HG02678 (cell line): Measurements from ENCODE around the gene THAP7.

Experiments used
- ATAC-seq: cut with Tn5 transposase; IDR thresholded peaks from one replicate; pipeline ENCODE4 v1.9.1; 2021; ENCODE audit warnings: mild to moderate bottlenecking, moderate library complexity; ENCODE audit not compliant: unreplicated experiment

Gene THAP7

DNA sequence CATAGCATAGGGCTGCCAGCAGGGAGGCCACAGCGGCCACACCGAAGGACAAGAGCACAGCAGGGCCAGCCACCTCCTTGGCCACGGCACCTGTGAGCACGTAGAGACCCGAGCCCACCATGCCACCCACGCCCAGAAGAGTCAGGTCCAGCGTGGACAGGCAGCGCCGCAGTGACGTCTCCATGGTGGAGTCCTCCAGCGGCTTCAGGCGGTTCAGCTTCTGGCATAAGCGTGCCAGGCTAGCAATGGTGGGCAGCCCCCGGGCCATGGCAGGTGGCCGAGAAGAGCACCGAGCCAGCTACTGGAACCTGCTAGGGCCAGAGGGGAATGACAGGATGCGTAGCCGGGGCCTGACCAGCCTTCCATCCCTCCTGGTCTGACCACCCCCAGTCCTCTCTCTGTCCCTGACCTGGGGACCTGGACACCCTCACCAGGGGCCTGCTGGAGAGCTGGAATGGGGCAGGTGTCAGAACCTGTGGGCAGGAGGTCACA, 29.7 kb upstream of the THAP7 start:
- no peak for ATAC-seq

DNA sequence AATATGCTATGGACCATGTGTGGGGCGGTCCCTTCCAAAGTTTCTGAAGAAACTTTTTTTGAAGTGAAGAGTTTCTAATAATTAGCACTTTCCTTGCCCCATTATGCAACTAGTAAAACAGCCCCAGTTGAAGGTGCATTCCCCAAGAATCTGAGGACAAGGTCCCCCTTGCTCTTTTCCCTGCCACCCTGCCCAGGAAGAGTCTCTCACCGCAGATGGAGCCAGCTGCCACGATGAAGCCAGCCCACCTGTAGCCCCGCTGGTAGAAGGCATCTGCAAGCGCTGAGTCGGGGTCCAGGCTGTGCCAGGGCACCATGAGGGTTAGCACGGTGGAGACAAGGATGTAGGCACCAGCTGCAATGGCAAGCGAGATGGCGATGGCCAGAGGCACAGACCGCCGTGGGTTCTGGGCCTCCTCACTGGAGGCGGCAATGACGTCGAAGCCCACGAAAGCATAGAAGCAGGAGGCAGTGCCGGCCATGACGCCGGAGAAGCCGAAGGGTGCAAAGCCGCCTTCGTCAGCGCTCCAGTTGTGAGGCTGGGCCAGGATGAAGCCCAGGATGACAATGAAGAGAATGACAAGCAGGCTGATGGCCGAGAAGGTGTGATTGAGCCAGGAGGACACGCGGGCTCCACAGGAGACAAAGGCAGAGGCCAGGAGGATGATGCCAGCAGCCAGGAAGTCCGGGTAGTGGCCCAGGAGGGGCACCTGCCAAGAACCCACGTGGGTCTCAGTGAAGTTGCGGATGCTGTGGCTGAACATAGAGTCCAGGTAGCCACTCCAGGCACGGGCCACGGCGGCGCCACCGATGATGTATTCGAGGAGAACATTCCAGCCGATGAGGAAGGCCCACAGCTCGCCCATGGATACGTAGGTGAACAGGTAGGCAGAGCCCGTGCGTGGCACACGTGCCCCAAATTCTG, 29.0 kb upstream of the THAP7 start:
- ATAC-seq = no peak

- ATAC-seq = no peak
These were observed 28.1 kb upstream of the THAP7 start for GRCh38 chr22:21030032-21030431.

DNA sequence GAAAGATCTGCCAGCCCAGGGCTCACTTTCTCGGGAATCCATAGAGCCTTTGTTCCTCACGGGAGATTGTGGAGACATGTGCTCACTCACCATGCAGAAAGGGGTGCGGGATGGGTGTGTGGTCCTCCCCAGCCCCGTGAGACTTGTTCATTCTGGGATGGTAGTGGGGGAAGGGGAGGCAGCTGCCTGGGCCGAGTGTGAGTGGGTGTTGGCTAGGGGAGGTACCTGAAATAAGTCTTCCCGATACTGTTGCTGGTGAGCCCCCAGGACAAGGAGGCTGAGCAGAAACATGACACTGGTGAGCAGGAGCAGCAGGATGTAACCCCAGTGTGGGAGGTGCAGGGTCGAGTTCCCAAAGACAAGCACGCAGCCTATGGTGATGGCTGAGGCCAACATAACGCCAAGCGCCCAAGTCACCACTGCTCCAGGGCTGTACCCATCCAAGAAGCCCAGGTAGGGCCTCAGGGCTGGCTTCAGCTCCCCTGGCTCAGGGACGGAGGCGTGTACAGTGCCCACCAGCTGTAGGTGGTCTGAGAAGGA, 27.6 kb upstream of the THAP7 start:
- no peak for ATAC-seq

- ATAC-seq = no peak
These were observed 26.6 kb upstream of the THAP7 start for GRCh38 chr22:21028277-21029251.

- ATAC-seq = no peak
These were observed 25.1 kb upstream of the THAP7 start for GRCh38 chr22:21026783-21027692.

GRCh38 chr22:21025763-21026755, 24.1 kb upstream of the THAP7 start:
- no peak for ATAC-seq

DNA sequence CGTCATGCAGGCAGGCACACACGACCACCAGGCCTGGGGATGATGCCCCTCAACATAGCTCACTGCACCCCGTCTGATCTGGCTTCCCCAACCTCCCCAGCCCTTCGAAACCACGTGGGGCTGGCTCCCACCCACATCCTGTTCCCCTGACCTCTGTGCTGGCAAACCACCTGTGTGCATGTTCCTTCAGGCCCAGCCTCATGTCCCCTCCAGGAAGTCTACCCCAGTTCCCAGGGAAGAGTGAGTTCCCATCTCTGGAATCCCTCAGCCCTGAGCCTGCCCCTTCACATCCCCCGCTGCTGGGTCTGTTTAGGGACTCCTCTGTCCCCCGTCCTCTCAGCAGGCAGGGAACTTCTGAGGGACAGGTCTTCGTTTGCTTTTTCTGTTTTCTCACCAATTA, 23.3 kb upstream of the THAP7 start:
- no peak for ATAC-seq

GRCh38 chr22:21022955-21023614, 21.2 kb upstream of the THAP7 start:
- no peak for ATAC-seq

DNA sequence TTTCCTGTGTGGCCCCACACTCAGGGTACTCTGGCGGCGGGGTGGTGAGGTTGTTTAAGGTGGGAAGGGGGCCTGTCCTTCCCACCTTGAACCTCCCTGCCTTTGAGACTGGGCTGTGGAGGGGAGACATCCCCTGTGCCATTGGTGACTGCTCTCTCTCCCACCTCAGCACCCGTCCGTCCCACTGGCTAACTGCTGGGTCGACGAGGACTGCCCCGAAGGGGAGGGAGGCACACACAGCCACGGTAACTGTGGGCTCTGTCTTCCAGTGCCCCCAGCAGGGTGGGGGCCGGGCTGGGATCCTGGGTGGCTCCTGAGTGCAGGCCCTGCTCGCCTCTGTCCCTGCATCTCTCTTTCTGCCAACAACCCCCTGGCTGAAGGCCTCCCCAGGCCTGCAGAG, 20.6 kb upstream of the THAP7 start:
- no peak for ATAC-seq

GRCh38 chr22:21020802-21021429, 19.0 kb upstream of the THAP7 start:
- ATAC-seq = no peak

- no peak for ATAC-seq
These were observed 16.4 kb upstream of the THAP7 start for GRCh38 chr22:21018314-21018713.

GRCh38 chr22:21016644-21017420, 14.9 kb upstream of the THAP7 start:
- ATAC-seq = no peak

DNA sequence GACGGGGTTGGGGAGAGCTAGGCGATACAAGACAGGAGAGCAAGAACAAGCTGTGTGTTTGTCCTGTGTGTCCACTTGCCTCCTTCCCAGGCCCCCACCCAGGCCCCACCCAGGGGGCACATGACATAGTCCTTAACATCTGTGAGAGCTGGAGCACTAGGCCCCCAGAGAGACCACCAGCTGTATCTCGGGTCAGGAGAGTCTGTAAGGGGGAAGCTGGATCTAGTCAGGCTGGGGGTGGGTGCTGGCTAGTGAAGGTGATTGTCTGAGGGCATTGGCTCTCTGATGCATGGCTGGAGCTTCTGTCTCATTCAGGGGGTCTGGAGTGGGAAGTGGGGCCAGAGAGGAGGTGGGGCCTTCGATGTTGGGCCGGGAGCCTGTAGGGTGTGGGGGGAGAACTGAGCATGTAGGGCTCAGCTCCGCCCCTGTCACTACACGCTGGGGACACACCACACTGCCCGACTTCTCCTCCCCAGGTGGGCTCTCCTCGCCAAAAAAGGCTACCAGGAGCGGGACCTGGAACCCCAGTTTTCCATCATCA, 13.6 kb upstream of the THAP7 start:
- no peak for ATAC-seq

DNA sequence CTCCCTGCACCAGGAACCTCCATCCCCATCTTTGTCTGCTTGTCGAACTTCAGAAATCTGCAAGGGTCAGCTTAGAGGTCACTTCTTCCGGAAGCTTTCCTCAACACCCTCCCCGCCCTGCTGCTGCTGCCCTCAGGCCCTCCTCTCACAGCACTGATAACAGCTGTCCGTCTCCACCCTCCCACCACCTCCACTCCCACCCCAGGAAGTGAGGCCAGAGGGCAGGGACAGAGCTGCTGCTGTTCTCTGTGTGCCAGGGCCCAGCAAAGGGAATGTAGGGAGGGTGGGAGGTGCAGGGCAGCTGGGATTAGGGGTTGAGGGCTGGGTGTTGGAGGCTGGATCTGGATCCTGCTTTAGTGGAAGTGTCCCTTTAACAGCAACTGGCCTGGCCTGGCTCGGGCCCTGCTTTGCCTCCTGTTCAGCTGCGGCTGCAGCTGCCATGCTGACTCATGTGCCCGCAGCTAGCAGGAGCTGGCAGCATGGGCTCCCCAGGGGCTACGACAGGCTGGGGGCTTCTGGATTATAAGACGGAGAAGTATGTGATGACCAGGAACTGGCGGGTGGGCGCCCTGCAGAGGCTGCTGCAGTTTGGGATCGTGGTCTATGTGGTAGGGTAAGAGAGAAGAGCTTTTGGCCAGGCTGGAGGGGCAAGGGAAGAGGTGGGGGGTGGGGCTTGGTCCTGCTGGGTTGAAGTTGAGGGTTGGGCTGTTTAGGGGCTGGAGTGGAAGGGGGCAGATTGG, 13.0 kb upstream of the THAP7 start, which contains the start of gene P2RX6:
TSS of gene P2RX6 (plus strand) at position 440 of the 740 bp plus-strand sequence. CDS start at position 450, 10 bp downstream.
- ATAC-seq = no peak

DNA sequence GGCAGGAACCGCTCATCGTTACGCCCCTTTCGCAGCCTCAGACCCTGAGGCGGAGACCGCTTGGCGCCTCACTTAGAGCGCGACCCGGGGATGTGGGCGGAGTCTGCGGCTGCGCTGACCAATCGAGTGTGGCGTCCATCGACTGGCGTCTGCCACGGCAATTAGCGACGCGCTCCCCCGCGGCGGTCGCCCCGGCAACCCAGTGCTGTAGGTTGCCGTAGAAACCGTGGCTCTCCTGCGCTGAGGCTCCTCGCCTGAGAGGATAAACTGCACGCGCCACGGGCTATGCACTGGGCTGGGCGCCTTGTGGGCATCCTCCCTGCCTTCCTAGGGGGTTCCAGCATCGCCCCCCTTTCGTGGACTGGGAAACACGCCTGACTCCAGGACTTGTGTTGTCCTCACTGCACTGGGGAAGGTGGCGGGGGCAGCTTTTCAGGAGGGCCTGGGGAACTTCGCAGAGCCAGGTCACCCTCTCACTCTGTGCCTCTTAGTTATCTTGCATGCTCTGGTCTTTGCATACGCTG, 12.3 kb upstream of the THAP7 start:
- ATAC-seq = peak; percentile 88
